AG04450 (cell line): Measurements from ENCODE around the gene FAM171A1. TPM values are rescaled to one million over a fixed set of nuclear protein-coding genes. Genes with fewer than 3 reads are reported as not detected.

ENCODE experiments used
- CTCF ChIA-PET: fragments of 300-600, 350-600 bp; formaldehyde crosslinking; extraction: SDS; loops from one replicate; lab custom pipeline; 2022; ENCODE audit warnings: antibody characterized with exemption, inconsistent platforms; lab: Charles Lee
- POLR2A ChIA-PET: fragments of 350-600 bp; formaldehyde crosslinking; extraction: SDS; loops from one replicate; lab custom pipeline; 2021; ENCODE audit warnings: antibody characterized with exemption, inconsistent platforms; lab: Yijun Ruan, JAX
- DNase-seq: peaks from one replicate; pipeline ENCODE4 v3.0.0-alpha.2; 2011; ENCODE audit warnings: low read depth, low spot score
- H3K27ac ChIP-seq: one replicate; pipeline ENCODE4 v1.5.1; 2012; ENCODE audit warnings: low read depth, low read length, control low read depth
- H3K27me3 ChIP-seq: one replicate; pipeline ENCODE4 v1.6.0; 2012; ENCODE audit warnings: low read length; ENCODE audit not compliant: control insufficient read depth, insufficient read depth
- H3K4me3 ChIP-seq: 2 replicates; pipeline ENCODE4 v1.5.1; 2011; ENCODE audit warnings: mild to moderate bottlenecking, low read depth, low read length, control low read depth
- H3K9me3 ChIP-seq: 2 replicates; pipeline ENCODE4 v1.5.1; 2012; ENCODE audit warnings: low read length; ENCODE audit not compliant: control insufficient read depth, insufficient read depth
- CTCF ChIP-seq: IDR thresholded peaks from 2 replicates; pipeline ENCODE4 v1.5.1; 2011; ENCODE audit warnings: low read depth, low read length, control low read depth, inconsistent platforms
- polyA plus RNA-seq: library from polyadenylated mRNA; depleted of rRNA; stranded (reverse); fragments of >200 nt; gene quantifications from 2 replicates; pipeline ENCODE4 v1.2.3, GENCODE V29; 2011

FAM171A1 gene
- polyA plus RNA-seq, 1 experiment, result 22.4 TPM

- CTCF ChIA-PET, result no interaction called here
- no peak overlapping the region for H3K4me3 ChIP-seq
- H3K27ac ChIP-seq, result no peak overlapping the region
- H3K27me3 ChIP-seq, result no peaks in the 10 kb centered on the region
- no peak for TF ChIP-seq CTCF
- no peaks in the 10 kb centered on the region for H3K9me3 ChIP-seq
- no peak for DNase-seq
- POLR2A ChIA-PET, result no interaction called here
These were observed 7.1 kb downstream of the FAM171A1 start for GRCh38 chr10:15364001-15364400.

- Histone ChIP-seq H3K9me3 (no peaks in the 10 kb centered on the region), H3K27me3 (no peaks in the 10 kb centered on the region), H3K4me3 (no peak overlapping the region), H3K27ac (no peak overlapping the region)
- no peak for DNase-seq
- CTCF ChIA-PET, result no interaction called here
- POLR2A ChIA-PET, result no interaction called here
- no peak for TF ChIP-seq CTCF
These were observed 8.1 kb downstream of the FAM171A1 start for GRCh38 chr10:15363031-15363430.

GRCh38 chr10:15361131-15361530, 10.0 kb downstream of the FAM171A1 start:
- CTCF ChIA-PET, result no interaction called here
- no peak for TF ChIP-seq CTCF
- POLR2A ChIA-PET, result no interaction called here

GRCh38 chr10:15360566-15360965, 10.5 kb downstream of the FAM171A1 start:
- ChIA-PET CTCF (no interaction called here), POLR2A (no interaction called here)
- TF ChIP-seq CTCF, result no peak
- no peak for DNase-seq
- Histone ChIP-seq H3K27ac (no peak overlapping the region), H3K4me3 (no peak overlapping the region), H3K9me3 (no peaks in the 10 kb centered on the region), H3K27me3 (no peaks in the 10 kb centered on the region)

More at GRCh38 chr10:15361131-15361530, 10.0 kb downstream of the FAM171A1 start:
- Histone ChIP-seq H3K4me3 (no peak overlapping the region), H3K27me3 (no peaks in the 10 kb centered on the region), H3K27ac (no peak overlapping the region), H3K9me3 (no peaks in the 10 kb centered on the region)
- DNase-seq, result no peak

GRCh38 chr10:15353471-15354017, 17.5 kb downstream of the FAM171A1 start:
- no peaks in the 10 kb centered on the region for H3K9me3 ChIP-seq
- H3K27ac ChIP-seq, result no peak overlapping the region
- no peak for TF ChIP-seq CTCF
- DNase-seq, result no peak
- ChIA-PET POLR2A (interaction anchor here (0.6 kb wide), 1 partner anchor 41 kb away, joined by 7 read pairs; no protein-coding TSS in a partner anchor), CTCF (no interaction called here)
- H3K27me3 ChIP-seq, result no peaks in the 10 kb centered on the region
- no peak overlapping the region for H3K4me3 ChIP-seq
